22Rv1 (cell line): ENCODE results near the gene CBLC.
A peak's percentile ranks its signal among the peaks of the same experiment; 100 is the strongest.
"Not testable (repeated sequence)": the region's sequence is repeated elsewhere in the genome, so short reads cannot be mapped to it uniquely, and the experiment has no call there.

Source experiments
- H3K27ac ChIP-seq: fragments of 450-650 bp; 2 replicates; pipeline ENCODE4 v1.5.1; 2017
- CTCF ChIP-seq: fragments of 450-650 bp; IDR thresholded peaks from 2 replicates; pipeline ENCODE4 v1.5.1; 2017; ENCODE audit warnings: mild to moderate bottlenecking
- ZFX ChIP-seq: fragments of 450-650 bp; IDR thresholded peaks from 2 replicates; pipeline ENCODE4 v1.6.1; 2017; ENCODE audit warnings: antibody characterized with exemption, borderline replicate concordance

Gene CBLC

GRCh38 chr19:44824761-44825160 is 47.1 kb downstream of the CBLC start:
- H3K27ac ChIP-seq, result no peak overlapping the region
- TF ChIP-seq CTCF (no peak), ZFX (no peak)

GRCh38 chr19:44832875-44833274 is 55.2 kb downstream of the CBLC start:
- H3K27ac ChIP-seq, result not testable (repeated sequence)

GRCh38 chr19:44834399-44834798 is 56.7 kb downstream of the CBLC start:
- H3K27ac ChIP-seq, result not testable (repeated sequence)

- H3K27ac ChIP-seq, result no peak overlapping the region
- TF ChIP-seq ZFX (no peak), CTCF (no peak)
Measured at GRCh38 chr19:44839276-44839675, 61.6 kb downstream of the CBLC start.

GRCh38 chr19:44840811-44841210 is 63.1 kb downstream of the CBLC start:
- no peak overlapping the region for H3K27ac ChIP-seq
- TF ChIP-seq ZFX (no peak), CTCF (no peak)

- no peak overlapping the region for H3K27ac ChIP-seq
- TF ChIP-seq CTCF (no peak), ZFX (no peak)
Measured at GRCh38 chr19:44841231-44841630, 63.5 kb downstream of the CBLC start.

- TF ChIP-seq ZFX (no peak), CTCF (no peak)
- H3K27ac ChIP-seq, result peak overlapping the region; percentile 88
Measured at GRCh38 chr19:44845286-44845611, 67.6 kb downstream of the CBLC start.

GRCh38 chr19:44845612-44846454 is 68.1 kb downstream of the CBLC start, which contains the start of gene NECTIN2:
Gene NECTIN2, plus strand, starts transcription at chr19:44846297. Its CDS starts 229 bp downstream, at chr19:44846526.
- peak within 1 kb of the TSS; percentile 88 for H3K27ac ChIP-seq
- TF ChIP-seq ZFX, result no peak
- TF ChIP-seq CTCF, result peak; percentile 70
